Measurements from ENCODE around the gene RIPK4.

- TF ChIP-seq CTCF (conservative IDR thresholded peaks at IDR 0.05; ENCODE audit: low read depth, low read length), result peak; percentile 85
- no peak for TF ChIP-seq EZH2phosphoT487 (IDR thresholded peaks at IDR 0.05; ENCODE audit: borderline replicate concordance, low read length)
These were observed 11.3 kb upstream of the RIPK4 start for GRCh38 chr21:41777951-41778815.
